B cell (primary cell): ENCODE results near the gene CHMP5. TPM values are rescaled to one million over a fixed set of nuclear protein-coding genes. Genes with fewer than 3 reads are reported as not detected.

Source experiments
- ATAC-seq: fragments of 200-7000 bp; cut with Tn5 transposase; one replicate; pipeline ENCODE4 v1.10.0; 2021; ENCODE audit warnings: low read depth, mild to moderate bottlenecking, moderate number of reproducible peaks, moderate library complexity
- CTCF ChIA-PET: fragments of 350-600 bp; sonication (Branson Sonifier 250); formaldehyde crosslinking; loops from one replicate; lab custom pipeline; 2021; ENCODE audit warnings: antibody characterized with exemption, inconsistent platforms; lab: Charles Lee
- POLR2A ChIA-PET: fragments of 350-600 bp; sonication (Branson Sonifier 250); formaldehyde crosslinking; loops from one replicate; lab custom pipeline; 2021; ENCODE audit warnings: antibody characterized with exemption; lab: Charles Lee
- DNase-seq: peaks from one replicate; pipeline ENCODE4 v3.0.0; 2013
- H2AFZ ChIP-seq: 2 replicates; pipeline ENCODE4 v1.6.1; 2012; ENCODE audit warnings: mild to moderate bottlenecking, low read depth, low read length; ENCODE audit not compliant: insufficient read depth, poor library complexity, severe bottlenecking
- H3K27ac ChIP-seq, 2 donors: 1 replicate in 1 of 2; 2 replicates in 1 of 2; pipeline ENCODE4 v1.5.1; 2012 to 2013; ENCODE audit warnings: low read length in 2 of 2, mild to moderate bottlenecking in 2 of 2, moderate library complexity in 1 of 2
- H3K27me3 ChIP-seq, 4 experiments: fragments of 200-600 bp in 1 of 4; sonication (generic) in 1 of 4; replicated peaks in 1 of 4; 1 replicate in 2 of 4; 2 replicates in 2 of 4; pipeline versions ENCODE4 v1.6.1 to v1.7.0; 2013 to 2016; ENCODE audit warnings: low read length in 3 of 4, mild to moderate bottlenecking in 2 of 4, mixed read lengths in 1 of 4, moderate library complexity in 1 of 4; ENCODE audit not compliant: insufficient read depth in 4 of 4, control insufficient read depth in 3 of 4; ENCODE audit errors: control extremely low read depth in 1 of 4
- H3K36me3 ChIP-seq, 2 experiments: replicated peaks in 1 of 2; 1 replicate in 1 of 2; 2 replicates in 1 of 2; pipeline versions ENCODE4 v1.6.1 to v1.7.1; 2013; ENCODE audit warnings: low read length in 1 of 2; ENCODE audit not compliant: insufficient read depth in 2 of 2, control insufficient read depth in 1 of 2; ENCODE audit errors: control extremely low read depth in 1 of 2, extremely low read depth in 1 of 2
- H3K4me1 ChIP-seq, 2 donors: fragments of 200-600 bp in 1 of 2; sonication (generic) in 1 of 2; 1 replicate in 1 of 2; 2 replicates in 1 of 2; pipeline versions ENCODE4 v1.5.1 to v1.6.1; 2013 to 2017; ENCODE audit warnings: low read length in 2 of 2; ENCODE audit not compliant: control insufficient read depth in 2 of 2, insufficient read depth in 2 of 2
- H3K4me2 ChIP-seq: replicated peaks from 2 replicates; pipeline ENCODE3; 2012; ENCODE audit warnings: mild to moderate bottlenecking, low read depth, low read length; ENCODE audit not compliant: poor library complexity, severe bottlenecking
- H3K4me3 ChIP-seq, 5 experiments: fragments of 200-600 bp in 1 of 5; sonication (generic) in 1 of 5; 1 replicate in 3 of 5; 2 replicates in 2 of 5; pipeline versions ENCODE4 v1.5.1 to v1.7.0; 2011 to 2016; ENCODE audit warnings: low read length in 4 of 5, mild to moderate bottlenecking in 4 of 5, low read depth in 2 of 5, control low read depth in 1 of 5, moderate library complexity in 1 of 5; ENCODE audit not compliant: insufficient read depth in 1 of 5; ENCODE audit errors: control extremely low read depth in 1 of 5, extremely low read depth in 1 of 5
- H3K79me2 ChIP-seq: fragments of 200-600 bp; sonication (generic); one replicate; pipeline ENCODE4 v1.6.0; 2016; ENCODE audit warnings: low read length; ENCODE audit not compliant: control insufficient read depth, insufficient read depth
- H3K9ac ChIP-seq: fragments of 200-600 bp; sonication (generic); 2 replicates; pipeline ENCODE4 v1.6.1; 2017; ENCODE audit warnings: mild to moderate bottlenecking, low read length, moderate library complexity
- H3K9me3 ChIP-seq, 3 donors: one replicate each; pipeline versions ENCODE4 v1.6.1 to v1.7.1; 2013; ENCODE audit warnings: low read length in 2 of 3; ENCODE audit not compliant: control insufficient read depth in 2 of 3, insufficient read depth in 1 of 3; ENCODE audit errors: control extremely low read depth in 1 of 3
- H4K20me1 ChIP-seq: 2 replicates; pipeline ENCODE4 v1.6.0; 2012; ENCODE audit warnings: mild to moderate bottlenecking, low read length; ENCODE audit not compliant: insufficient read depth, control insufficient read depth, poor library complexity, severe bottlenecking
- H3K27ac Mint-ChIP-seq: one replicate; pipeline ENCODE4 v1.8.0; 2021; ENCODE audit warnings: mixed read lengths
- H3K27me3 Mint-ChIP-seq: one replicate; pipeline ENCODE4 v1.8.0; 2021; ENCODE audit warnings: mixed read lengths
- H3K4me1 Mint-ChIP-seq: one replicate; pipeline ENCODE4 v1.8.0; 2021; ENCODE audit warnings: mixed read lengths
- H3K4me3 Mint-ChIP-seq: one replicate; pipeline ENCODE4 v1.8.0; 2021; ENCODE audit warnings: mixed read lengths
- H3K9me3 Mint-ChIP-seq: one replicate; pipeline ENCODE4 v1.8.0; 2022; ENCODE audit warnings: mixed read lengths; ENCODE audit not compliant: insufficient read depth
- CTCF ChIP-seq: fragments of 200-600 bp; IDR thresholded peaks from one replicate; pipeline ENCODE4 v1.8.0; 2022; ENCODE audit warnings: antibody characterized with exemption, mild to moderate bottlenecking
- EZH2 ChIP-seq: IDR thresholded peaks from 2 replicates; pipeline ENCODE4 v1.6.1; 2012; ENCODE audit warnings: borderline replicate concordance, low read depth, mild to moderate bottlenecking, moderate library complexity, low read length; ENCODE audit not compliant: insufficient read depth, poor library complexity, severe bottlenecking
- WGBS: methylation state at CpG from one replicate; pipeline ENCODE4 v1.1.5; 2013; ENCODE audit warnings: missing lambda C conversion rate; ENCODE audit not compliant: insufficient coverage; 5-methylcytosine and 5-hydroxymethylcytosine counted together
- intact Hi-C: fragments of 100-400 bp; cut with micrococcal nuclease; formaldehyde crosslinking; loops from one replicate; pipeline ENCODE4 v1.10.0; 2022
- polyA plus RNA-seq: library from polyadenylated mRNA; depleted of rRNA; stranded (reverse); fragments of >200 nt; gene quantifications from 2 replicates; pipeline ENCODE4 v1.2.3, GENCODE V29; 2012
- total RNA-seq, 2 donors: library from RNA; stranded (reverse); fragments of 120-200 nt in 1 of 2; gene quantifications; 1 replicate in 1 of 2; 2 replicates in 1 of 2; pipeline versions ENCODE4 v1.2.3 to v1.2.4, GENCODE V29; 2013 to 2022

CHMP5 gene
- total and polyA plus RNA-seq, 2 donors (not counting 1 experiment from before 2014, with no cell fraction given): 15.3 to 28.2 TPM

- Histone ChIP-seq H3K4me1 (no peaks in the 10 kb centered on the region), H3K27ac (no peak overlapping the region), H3K27me3 (no peaks in the 10 kb centered on the region), H3K9me3 (no peaks in the 10 kb centered on the region), H4K20me1 (no peaks in the 10 kb centered on the region), H3K9ac (no peak overlapping the region), H3K36me3 (peaks cover 11 to 66% of the 10 kb centered on the region in 2 experiments), H3K4me3 (no peak overlapping the region), H3K79me2 (no peaks in the 10 kb centered on the region), H2AFZ (no peak overlapping the region), H3K4me2 (no peak overlapping the region)
- ATAC-seq: no peak
- CTCF ChIA-PET: no interaction called here
- POLR2A ChIA-PET: no interaction called here
- Mint-ChIP-seq H3K4me3 (no peak overlapping the region), H3K27ac (no peak overlapping the region), H3K4me1 (no peaks in the 10 kb centered on the region), H3K27me3 (no peaks in the 10 kb centered on the region), H3K9me3 (no peaks in the 10 kb centered on the region)
- TF ChIP-seq EZH2: no peak
- TF ChIP-seq CTCF: no peak
- intact Hi-C loops: no loop called here
- no peak for DNase-seq
- WGBS: 100% methylated on average over 2 of the region's 3 CpGs
Observed at GRCh38 chr9:33331377-33331891, 66.6 kb downstream of the CHMP5 start.

Other genes with a start within 250 kb of the CHMP5 start
- 66.6 and 68.6 TPM in 2 replicates for gene DNAJA1, start 239.8 kb upstream of the CHMP5 start, total RNA-seq
- 104 and 206 TPM in 2 replicates for gene DNAJA1, start 239.8 kb upstream of the CHMP5 start, polyA plus RNA-seq
- gene SMU1, start 188.4 kb upstream of the CHMP5 start, total RNA-seq: 26.3 and 27.4 TPM in 2 replicates
- gene SMU1, start 188.4 kb upstream of the CHMP5 start, polyA plus RNA-seq: 6.2 and 7.7 TPM in 2 replicates
- gene B4GALT1, start 97.7 kb upstream of the CHMP5 start, total RNA-seq: 197 and 201 TPM in 2 replicates
- gene B4GALT1, start 97.7 kb upstream of the CHMP5 start, polyA plus RNA-seq: 49.2 and 69.0 TPM in 2 replicates
- not detected in 2 replicates for gene SPINK4, start 24.9 kb upstream of the CHMP5 start, total RNA-seq
- gene SPINK4, start 24.9 kb upstream of the CHMP5 start, polyA plus RNA-seq: not detected in 2 replicates
- 53.8 and 60.2 TPM in 2 replicates for gene BAG1, start 341 bp upstream of the CHMP5 start, total RNA-seq
- gene BAG1, start 341 bp upstream of the CHMP5 start, polyA plus RNA-seq: 19.7 and 42.8 TPM in 2 replicates
- 76.3 and 81.5 TPM in 2 replicates for gene NFX1, start 25.5 kb downstream of the CHMP5 start, total RNA-seq
- 61.3 and 67.6 TPM in 2 replicates for gene NFX1, start 25.5 kb downstream of the CHMP5 start, polyA plus RNA-seq
- 0.49 TPM in 1 of 2 replicates, not detected in the other for gene AQP7, start 137.5 kb downstream of the CHMP5 start, total RNA-seq
- not detected in 2 replicates for gene AQP7, start 137.5 kb downstream of the CHMP5 start, polyA plus RNA-seq
- 1.4 and 1.8 TPM in 2 replicates for gene AQP3, start 182.5 kb downstream of the CHMP5 start, total RNA-seq
- 10.0 and 11.4 TPM in 2 replicates for gene AQP3, start 182.5 kb downstream of the CHMP5 start, polyA plus RNA-seq
- 31.8 and 31.9 TPM in 2 replicates for gene NOL6, start 208.9 kb downstream of the CHMP5 start, total RNA-seq
- 36.5 and 40.1 TPM in 2 replicates for gene NOL6, start 208.9 kb downstream of the CHMP5 start, polyA plus RNA-seq